Embryonic facial prominence (tissue), 1 donor: ENCODE measurements around the gene ADAMTS2.
"Not testable (repeated sequence)": the region's sequence is repeated elsewhere in the genome, so short reads cannot be mapped to it uniquely, and the experiment has no call there.

Experiments
- DNase-seq: peaks from one replicate; pipeline ENCODE4 v3.0.0-alpha.2; 2016; ENCODE audit errors: extremely low spot score

Gene ADAMTS2

DNA sequence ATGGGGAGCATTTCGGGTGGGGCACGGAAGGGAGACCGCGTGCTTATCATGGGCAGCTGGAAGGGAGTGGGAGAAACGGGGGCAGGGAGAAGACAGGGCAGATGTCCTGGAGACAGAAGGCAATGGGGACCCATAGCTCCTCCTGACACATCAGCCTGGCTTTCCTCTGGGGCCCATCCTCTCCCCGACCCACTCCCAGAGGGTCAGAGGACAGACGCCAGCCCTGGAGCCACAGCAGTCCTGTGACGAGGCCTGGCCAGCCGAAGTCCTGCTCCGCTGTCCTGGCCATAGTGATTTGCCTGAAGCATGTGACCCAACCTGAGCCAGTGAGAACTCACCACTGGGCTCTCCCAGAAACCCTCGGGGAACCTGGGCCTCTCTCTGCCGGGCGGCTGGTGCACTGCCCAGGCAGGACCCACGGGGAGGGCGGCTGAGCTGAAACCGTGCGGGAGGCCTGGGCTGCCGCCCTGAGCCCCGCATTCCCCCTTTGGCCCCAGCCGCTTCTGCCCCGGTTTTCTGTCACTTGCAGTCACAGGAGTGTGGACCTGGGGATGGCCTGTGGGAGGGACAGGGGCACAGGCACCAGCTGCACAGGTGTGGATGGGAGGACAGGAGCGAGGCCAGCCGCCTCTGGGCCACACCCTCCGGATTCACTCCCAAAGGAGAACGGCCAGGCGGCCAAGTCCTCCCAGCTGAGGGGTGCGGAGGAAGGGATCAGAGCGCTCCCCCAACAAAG lies 19.8 kb downstream of the ADAMTS2 start:
- DNase-seq = no peak

GRCh38 chr5:179324760-179325295 lies 20.4 kb downstream of the ADAMTS2 start:
- no peak for DNase-seq

- DNase-seq = not testable (repeated sequence)
These were observed 20.9 kb downstream of the ADAMTS2 start for GRCh38 chr5:179324316-179324715.

- no peak for DNase-seq
These were observed 22.0 kb downstream of the ADAMTS2 start for GRCh38 chr5:179323026-179323870.

- no peak for DNase-seq
These were observed 22.9 kb downstream of the ADAMTS2 start for GRCh38 chr5:179322071-179323025.

- DNase-seq = no peak
These were observed 23.9 kb downstream of the ADAMTS2 start for GRCh38 chr5:179321206-179321987.

DNA sequence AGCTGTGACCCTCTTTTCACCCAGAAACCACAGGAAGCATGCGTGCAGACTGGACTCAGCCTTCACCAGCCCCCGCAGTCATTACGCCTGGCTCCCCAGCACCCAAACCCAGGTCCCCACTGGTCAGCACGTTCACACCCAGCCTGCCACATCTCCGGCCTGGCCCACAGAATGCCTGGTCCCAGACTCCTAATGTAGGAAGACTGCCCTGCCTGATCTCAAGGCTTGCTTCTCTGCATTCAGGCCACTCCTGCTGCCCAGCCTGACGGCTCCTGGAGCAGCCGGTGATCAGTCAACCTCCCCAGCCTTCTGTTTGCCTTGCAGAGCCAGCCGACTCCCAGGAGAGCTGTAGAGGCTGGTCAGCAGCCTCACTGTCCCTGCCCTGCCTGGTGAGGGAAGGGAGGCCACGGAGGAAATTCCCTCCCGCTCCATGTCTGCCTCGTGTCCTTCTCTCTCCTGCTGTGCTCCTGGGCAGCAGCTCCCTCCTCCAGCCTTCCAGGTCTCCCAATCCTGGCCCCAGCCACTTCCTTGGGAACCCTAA lies 25.4 kb downstream of the ADAMTS2 start:
- DNase-seq = no peak

- no peak for DNase-seq
These were observed 26.1 kb downstream of the ADAMTS2 start for GRCh38 chr5:179319123-179319522.

- no peak for DNase-seq
These were observed 26.9 kb downstream of the ADAMTS2 start for GRCh38 chr5:179318221-179318955.

DNA sequence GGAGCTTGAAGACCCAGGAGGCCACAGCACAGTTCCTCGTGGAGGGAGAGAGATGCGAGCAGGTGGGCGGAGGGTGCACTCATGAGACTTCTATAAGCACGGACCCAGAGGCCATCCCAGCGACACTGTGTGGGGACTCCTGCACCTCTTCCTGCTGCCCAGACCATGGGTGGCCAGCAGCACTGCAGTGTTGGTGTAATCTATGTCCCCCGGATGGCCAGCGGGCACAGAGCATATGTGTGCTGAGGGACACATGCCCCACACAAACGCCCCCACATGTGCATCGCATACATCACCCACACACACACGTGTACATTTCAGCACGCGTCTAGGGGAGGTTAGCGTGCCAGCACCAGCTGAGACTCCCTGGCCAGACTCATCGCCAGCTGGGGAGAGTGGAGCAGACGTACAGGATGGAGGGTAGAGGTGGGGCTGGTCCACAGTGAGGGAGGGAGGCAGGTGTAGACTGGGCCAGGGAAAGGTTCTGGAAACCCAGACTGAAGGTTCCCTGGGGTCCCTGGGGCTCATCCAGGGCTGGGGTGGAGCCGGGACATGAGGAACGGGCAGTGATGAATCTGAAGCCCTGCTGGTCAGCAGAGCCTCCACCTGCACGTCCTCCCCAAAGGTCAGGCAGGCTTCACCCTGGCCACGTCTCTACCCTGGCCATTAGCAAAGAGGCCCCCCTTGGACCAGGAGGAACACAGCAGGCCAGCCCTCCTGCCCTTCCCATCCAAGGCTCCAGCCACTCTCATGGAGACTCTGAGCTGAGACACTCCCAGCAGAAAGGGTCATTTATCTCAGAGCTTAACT lies 27.6 kb downstream of the ADAMTS2 start:
- DNase-seq = no peak

GRCh38 chr5:179316982-179317381 lies 28.3 kb downstream of the ADAMTS2 start:
- no peak for DNase-seq

DNA sequence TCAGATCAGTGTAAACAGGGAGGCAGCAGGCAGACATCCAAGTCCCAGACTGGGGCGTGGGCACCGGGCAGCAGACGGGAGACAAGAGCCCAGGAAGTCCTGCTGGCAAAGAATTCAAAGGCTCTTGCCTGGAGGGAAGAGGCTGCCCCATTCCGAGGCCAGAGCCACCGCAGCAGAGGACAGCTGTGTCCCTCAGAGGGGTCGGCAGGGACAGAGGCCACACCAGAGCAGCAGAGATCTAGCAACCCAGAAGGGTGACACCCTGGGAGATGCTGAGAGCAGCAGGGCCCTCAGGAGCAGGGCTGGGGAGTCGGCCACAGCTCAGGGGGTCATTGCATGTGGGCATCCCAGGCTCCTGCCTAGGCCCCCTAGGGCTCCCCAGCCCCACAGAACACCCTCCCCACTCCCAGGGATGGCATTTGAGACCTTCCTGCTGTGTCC lies 29.1 kb downstream of the ADAMTS2 start:
- DNase-seq = no peak

- DNase-seq = no peak
These were observed 29.8 kb downstream of the ADAMTS2 start for GRCh38 chr5:179315356-179315890.

DNA sequence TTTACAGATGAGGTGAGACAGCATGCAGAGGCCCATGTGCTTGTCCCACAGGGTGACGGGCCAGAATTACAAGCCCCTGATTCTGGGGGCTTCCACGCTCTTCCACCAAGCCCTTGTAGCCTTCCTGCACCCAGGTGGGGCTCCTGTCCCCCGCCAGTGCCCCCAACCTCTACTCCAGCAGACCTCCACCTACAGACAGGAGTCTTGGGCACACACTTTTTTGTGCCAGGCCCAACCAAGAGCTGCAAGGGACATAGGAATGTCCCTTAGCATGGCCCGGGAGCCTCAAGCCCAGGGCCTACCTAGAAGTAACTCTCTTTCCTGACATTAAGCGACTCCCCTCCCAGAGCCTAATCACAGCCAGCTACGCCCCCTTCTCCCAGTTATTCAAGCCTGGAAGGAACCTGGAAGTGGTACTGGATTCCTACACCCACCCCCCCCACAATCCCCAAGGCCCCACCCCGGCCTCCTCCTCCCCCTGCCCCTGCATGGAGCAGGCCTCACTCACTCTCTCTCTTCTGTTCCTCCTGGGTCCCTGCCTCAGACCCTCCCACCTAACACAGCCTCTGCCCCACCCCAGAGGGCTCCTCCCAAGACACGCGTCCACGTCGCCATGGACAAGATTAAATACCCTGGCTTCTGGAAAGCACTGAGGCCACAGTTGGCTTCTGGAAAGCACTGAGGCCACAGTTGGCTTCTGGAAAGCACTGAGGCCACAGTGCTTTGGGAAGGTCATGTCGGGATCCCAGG lies 30.5 kb downstream of the ADAMTS2 start:
- DNase-seq = no peak

DNA sequence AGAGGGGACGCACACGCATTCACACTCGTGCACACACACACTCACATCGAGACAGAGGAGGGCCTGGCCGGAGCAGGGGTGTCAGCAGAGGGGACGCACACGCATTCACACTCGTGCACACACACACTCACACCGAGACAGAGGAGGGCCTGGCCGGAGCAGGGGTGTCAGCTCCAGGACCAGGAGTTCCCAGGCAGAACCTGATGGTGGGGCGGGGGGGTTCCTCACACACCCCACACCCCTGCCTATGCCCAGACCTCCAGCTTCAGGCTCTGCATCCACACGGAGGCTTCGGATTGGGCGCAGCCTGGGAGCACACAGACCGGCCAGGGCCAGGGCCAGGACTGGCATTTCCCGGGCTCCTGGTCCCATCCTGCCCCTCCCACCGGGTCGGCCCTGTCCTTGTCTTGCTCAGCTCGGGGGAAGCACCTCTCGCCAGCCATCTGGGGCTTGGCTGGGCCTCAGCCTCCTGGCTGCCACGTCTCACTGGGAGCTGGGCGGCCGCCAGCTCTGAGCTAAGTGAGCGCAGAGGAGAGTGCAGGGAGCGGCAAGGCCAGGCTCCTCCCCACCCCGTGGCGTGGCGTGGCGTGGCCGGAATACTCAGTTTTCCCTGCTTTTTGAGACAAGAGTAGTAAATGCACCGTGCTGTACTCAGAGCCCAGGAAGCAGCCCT lies 31.3 kb downstream of the ADAMTS2 start:
- DNase-seq = peak; percentile 30

DNA sequence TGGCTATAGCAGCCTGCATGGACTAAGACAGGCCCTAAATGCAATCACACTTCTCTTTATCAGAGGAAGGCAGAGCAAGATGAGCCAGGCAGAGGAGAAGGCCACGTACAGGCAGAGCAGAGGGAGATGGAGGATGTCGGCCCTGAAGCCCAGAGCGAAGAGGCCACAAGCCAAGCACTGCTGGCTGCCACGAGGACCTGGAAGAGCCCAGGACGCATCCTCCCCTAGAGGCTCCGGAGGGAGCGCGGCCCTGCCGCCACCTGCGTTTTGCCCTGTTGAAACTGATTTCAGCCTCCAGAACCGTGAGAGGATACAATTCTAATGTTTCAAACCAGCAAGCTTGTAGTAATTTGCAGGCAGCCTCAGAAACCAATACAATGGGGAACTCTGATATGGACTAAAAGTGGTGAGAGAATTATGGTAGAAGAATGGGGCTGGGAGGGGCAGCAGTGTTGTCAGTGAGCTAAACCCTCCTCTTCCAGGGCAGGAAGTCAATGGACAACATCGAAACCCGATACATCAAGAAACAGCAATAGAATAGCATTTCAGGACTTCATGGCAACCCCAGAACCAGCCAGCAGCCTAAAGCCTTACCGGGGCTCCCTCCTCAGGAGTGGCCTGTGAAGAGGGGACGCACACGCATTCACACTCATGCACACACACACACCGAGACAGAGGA lies 32.6 kb downstream of the ADAMTS2 start:
- no peak for DNase-seq

DNA sequence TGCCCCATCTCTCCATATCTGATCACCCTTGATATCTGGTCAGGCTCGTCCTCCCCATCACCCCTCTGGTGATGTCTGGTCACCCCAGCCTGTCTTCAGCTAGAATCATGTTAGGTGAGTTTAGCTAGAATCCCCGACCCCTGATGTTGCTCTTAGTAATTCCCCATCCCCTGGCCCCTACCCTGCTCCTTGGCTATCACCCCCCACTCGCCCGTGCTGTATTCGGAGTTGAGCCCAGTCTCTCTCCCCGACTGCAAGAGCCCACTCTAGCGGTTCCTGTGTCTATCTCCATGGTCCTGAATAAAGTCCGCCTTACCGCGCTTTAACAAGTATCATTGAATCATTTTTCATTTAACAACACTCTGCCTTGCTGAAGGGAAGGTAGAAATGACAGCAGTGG lies 33.7 kb downstream of the ADAMTS2 start:
- DNase-seq = no peak
